Tibial artery (tissue), 4 donors: ENCODE results near the gene SFTA2.

Experiments
- DNase-seq, 2 donors: peaks; one replicate each; pipeline ENCODE4 v3.0.0-alpha.2; 2019
- H3K27ac ChIP-seq, 2 donors: fragments of 200-600 bp; sonication (generic) in 1 of 2; 1 replicate in 1 of 2; 2 replicates in 1 of 2; pipeline ENCODE4 v1.5.1; 2018 to 2019; ENCODE audit warnings: mild to moderate bottlenecking in 1 of 2
- H3K27me3 ChIP-seq, 2 donors: fragments of 200-600 bp; sonication (generic) in 1 of 2; one replicate each; pipeline versions ENCODE4 v1.5.1 to v1.6.0; 2016 to 2019
- H3K36me3 ChIP-seq, 3 donors: fragments of 200-600 bp; sonication (generic) in 2 of 3; one replicate each; pipeline ENCODE4 v1.5.1; 2016 to 2019; ENCODE audit warnings: mild to moderate bottlenecking in 2 of 3
- H3K4me1 ChIP-seq, 4 donors: fragments of 200-600 bp; sonication (generic) in 2 of 4; 1 replicate in 3 of 4; 2 replicates in 1 of 4; pipeline ENCODE4 v1.5.1; 2016 to 2019
- H3K4me3 ChIP-seq, 2 donors: fragments of 200-600 bp; sonication (generic) in 1 of 2; 1 replicate in 1 of 2; 2 replicates in 1 of 2; pipeline ENCODE4 v1.5.1; 2018 to 2019; ENCODE audit warnings: mild to moderate bottlenecking in 2 of 2
- H3K9me3 ChIP-seq, 3 donors: fragments of 200-600 bp; sonication (generic) in 1 of 3; one replicate each; pipeline ENCODE4 v1.5.1; 2016 to 2019
- intact Hi-C: fragments of 100-400 bp; cut with DNase I; formaldehyde crosslinking; loops from one replicate; pipeline ENCODE4 v1.15.0; 2023; ENCODE audit warnings: low total_unique reads
- TF ChIP-seq, protein P1 (sequence below), 2 experiments: fragments of 200-600 bp in 1 of 2; fragments of 450-650 bp in 1 of 2; IDR thresholded peaks; one replicate each; pipeline ENCODE4 v1.5.1; 2017 to 2019; ENCODE audit warnings: antibody characterized with exemption in 2 of 2, mild to moderate bottlenecking in 1 of 2, moderate library complexity in 1 of 2

Gene SFTA2

DNA sequence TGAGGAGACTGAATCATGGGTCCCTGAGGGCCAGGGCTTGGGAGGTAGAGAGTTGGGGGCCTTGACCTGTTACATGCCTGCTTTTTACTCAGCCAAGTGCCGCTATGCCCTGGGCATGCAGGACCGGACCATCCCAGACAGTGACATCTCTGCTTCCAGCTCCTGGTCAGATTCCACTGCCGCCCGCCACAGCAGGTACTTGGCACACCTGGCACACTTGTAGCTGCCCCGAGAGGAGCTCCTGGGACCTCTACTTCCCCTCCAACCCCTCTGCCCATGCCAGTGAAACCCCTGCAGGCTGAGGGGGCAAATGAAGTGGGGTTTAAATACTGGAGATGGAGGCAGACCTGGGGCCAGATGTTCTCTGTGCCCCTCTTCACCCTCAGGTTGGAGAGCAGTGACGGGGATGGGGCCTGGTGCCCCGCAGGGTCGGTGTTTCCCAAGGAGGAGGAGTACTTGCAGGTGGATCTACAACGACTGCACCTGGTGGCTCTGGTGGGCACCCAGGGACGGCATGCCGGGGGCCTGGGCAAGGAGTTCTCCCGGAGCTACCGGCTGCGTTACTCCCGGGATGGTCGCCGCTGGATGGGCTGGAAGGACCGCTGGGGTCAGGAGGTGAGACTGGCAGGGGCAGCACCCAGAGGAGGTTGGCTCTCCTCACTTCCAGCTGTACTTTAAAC, 43.0 kb downstream of the SFTA2 start:
- intact Hi-C loops = no loop called here
- TF ChIP-seq, protein P1, sequence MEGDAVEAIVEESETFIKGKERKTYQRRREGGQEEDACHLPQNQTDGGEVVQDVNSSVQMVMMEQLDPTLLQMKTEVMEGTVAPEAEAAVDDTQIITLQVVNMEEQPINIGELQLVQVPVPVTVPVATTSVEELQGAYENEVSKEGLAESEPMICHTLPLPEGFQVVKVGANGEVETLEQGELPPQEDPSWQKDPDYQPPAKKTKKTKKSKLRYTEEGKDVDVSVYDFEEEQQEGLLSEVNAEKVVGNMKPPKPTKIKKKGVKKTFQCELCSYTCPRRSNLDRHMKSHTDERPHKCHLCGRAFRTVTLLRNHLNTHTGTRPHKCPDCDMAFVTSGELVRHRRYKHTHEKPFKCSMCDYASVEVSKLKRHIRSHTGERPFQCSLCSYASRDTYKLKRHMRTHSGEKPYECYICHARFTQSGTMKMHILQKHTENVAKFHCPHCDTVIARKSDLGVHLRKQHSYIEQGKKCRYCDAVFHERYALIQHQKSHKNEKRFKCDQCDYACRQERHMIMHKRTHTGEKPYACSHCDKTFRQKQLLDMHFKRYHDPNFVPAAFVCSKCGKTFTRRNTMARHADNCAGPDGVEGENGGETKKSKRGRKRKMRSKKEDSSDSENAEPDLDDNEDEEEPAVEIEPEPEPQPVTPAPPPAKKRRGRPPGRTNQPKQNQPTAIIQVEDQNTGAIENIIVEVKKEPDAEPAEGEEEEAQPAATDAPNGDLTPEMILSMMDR (IDR thresholded peaks at IDR 0.05) = no peak
- Histone ChIP-seq H3K27ac (no peak overlapping the region), H3K4me1 (peaks cover 0 to 54% (median 24%) of the 10 kb centered on the region in 4 donors), H3K9me3 (no peaks in the 10 kb centered on the region), H3K36me3 (peaks cover 19 to 55% (median 45%) of the 10 kb centered on the region in 3 donors), H3K4me3 (no peak overlapping the region), H3K27me3 (no peaks in the 10 kb centered on the region)
- peak in 1 of 2 donors; percentile 50 for DNase-seq

- H3K36me3 ChIP-seq = peaks cover 11 to 47% (median 37%) of the 10 kb centered on the region in 3 donors
- peak in 1 of 2 donors; percentile 49 for DNase-seq
- H3K9me3 ChIP-seq = no peaks in the 10 kb centered on the region
- H3K4me3 ChIP-seq = no peak overlapping the region
- H3K27ac ChIP-seq = no peak overlapping the region
- peaks cover 0 to 62% (median 31%) of the 10 kb centered on the region in 4 donors for H3K4me1 ChIP-seq
- TF ChIP-seq, protein P1 (IDR thresholded peaks at IDR 0.05) = no peak
- no peaks in the 10 kb centered on the region for H3K27me3 ChIP-seq
- intact Hi-C loops = no loop called here
Observed at GRCh38 chr6:30887901-30888815, 43.8 kb downstream of the SFTA2 start.

- DNase-seq = peak in 1 of 2 donors; percentile 12
- peak overlapping the region in 1 of 2 donors; percentile 98 for H3K27ac ChIP-seq
- no peaks in the 10 kb centered on the region for H3K27me3 ChIP-seq
- H3K36me3 ChIP-seq = peaks cover 7 to 34% (median 25%) of the 10 kb centered on the region in 3 donors
- intact Hi-C loops = no loop called here
- TF ChIP-seq, protein P1 (IDR thresholded peaks at IDR 0.05) = no peak
- H3K9me3 ChIP-seq = no peaks in the 10 kb centered on the region
- peaks cover 0 to 75% (median 40%) of the 10 kb centered on the region in 4 donors for H3K4me1 ChIP-seq
- H3K4me3 ChIP-seq = no peak overlapping the region
Observed at GRCh38 chr6:30886897-30887255, 45.1 kb downstream of the SFTA2 start.

DNA sequence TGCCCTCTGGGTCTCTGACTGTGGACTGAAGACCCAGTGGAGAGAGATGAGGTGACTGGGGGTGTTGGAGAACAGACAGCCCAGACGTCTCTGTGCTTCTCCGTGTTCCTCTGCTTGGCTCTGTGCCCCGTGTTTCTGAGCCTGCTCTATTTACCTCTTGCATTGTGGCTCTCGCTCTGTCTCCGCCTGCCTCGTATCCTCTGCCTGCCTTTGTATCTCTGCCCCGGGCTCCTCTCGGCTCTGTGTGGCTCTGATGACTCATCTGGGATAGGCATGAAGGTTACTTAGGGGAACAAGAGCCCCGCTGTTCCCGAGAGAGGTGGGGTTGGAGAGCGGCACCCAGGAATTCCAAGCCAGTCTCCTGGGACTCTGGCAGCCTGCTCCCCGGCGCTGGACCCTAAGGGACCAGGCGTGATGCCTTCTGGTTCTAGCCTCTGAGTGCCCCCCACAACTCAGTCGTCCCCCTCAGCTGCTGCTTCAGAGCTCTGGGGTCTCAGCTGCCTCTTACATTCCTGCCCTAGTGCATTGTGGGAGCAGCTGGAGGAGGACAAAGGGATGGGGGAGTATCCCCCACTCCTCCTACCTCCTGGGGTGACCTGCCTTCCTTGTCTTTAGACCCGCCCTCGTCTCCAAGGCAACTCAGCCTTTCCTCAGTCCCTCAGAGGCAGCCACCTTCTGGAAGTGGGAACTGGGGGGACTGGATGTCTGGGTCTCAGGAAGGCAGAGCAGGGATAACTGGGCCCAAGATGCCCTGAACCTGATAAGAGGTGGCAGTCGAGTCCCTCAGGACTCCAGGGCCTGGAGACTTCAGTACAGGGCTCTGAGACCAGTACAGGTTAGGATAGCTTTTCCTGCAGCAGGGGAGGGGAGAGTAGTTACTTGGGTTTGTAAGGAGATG, 45.7 kb downstream of the SFTA2 start:
- no peaks in the 10 kb centered on the region for H3K27me3 ChIP-seq
- no peaks in the 10 kb centered on the region for H3K9me3 ChIP-seq
- H3K4me3 ChIP-seq = peak overlapping the region; percentile 87 to 88
- H3K36me3 ChIP-seq = peaks cover 7 to 28% (median 21%) of the 10 kb centered on the region in 3 donors
- intact Hi-C loops = no loop called here
- TF ChIP-seq, protein P1 (IDR thresholded peaks at IDR 0.05) = no peak
- peaks cover 0 to 80% (median 40%) of the 10 kb centered on the region in 4 donors for H3K4me1 ChIP-seq
- peak overlapping the region; percentile 93 to 98 for H3K27ac ChIP-seq
- peak; percentile 50 to 77 for DNase-seq

DNA sequence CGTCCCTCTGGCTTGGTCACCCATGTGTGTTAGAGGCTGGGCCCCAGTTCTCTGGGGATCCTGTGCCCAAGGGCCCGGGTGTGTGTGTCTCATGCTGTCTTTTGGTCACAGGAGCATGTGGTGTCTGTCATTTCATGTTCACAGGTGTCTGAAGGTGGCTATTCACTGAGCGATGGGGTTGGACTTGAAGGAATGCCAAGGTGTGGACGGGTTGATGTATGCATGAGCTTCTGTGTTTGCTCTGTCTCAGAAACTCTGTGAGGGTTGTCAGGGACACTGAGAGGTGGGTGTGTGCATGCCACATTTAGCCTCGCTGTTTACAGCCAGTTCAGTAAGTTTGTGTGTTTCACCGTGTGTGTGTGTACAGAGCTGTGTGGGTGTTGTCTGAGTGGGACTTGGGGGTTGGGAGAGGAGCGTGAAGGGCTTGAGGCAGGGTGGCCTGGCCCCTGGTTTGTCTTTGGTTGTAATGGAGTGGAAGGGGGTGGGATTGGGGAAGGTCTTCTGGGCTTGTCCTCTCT, 46.4 kb downstream of the SFTA2 start:
- Histone ChIP-seq H3K36me3 (peaks cover 7 to 21% (median 14%) of the 10 kb centered on the region in 3 donors), H3K4me3 (peak overlapping the region; percentile 87 to 88), H3K4me1 (peaks cover 0 to 83% (median 40%) of the 10 kb centered on the region in 4 donors), H3K9me3 (no peaks in the 10 kb centered on the region), H3K27ac (peak overlapping the region; percentile 93 to 98), H3K27me3 (no peaks in the 10 kb centered on the region)
- DNase-seq = peak in 1 of 2 donors; percentile 62
- TF ChIP-seq, protein P1 (IDR thresholded peaks at IDR 0.05) = no peak
- intact Hi-C loops = no loop called here
